ENCODE data around the gene MRPS23. TPM values are rescaled to one million over a fixed set of nuclear protein-coding genes. Genes with fewer than 3 reads are reported as not detected.

MRPS23 gene
- polyA plus RNA-seq, 1 experiment, result 34.1 TPM

DNA sequence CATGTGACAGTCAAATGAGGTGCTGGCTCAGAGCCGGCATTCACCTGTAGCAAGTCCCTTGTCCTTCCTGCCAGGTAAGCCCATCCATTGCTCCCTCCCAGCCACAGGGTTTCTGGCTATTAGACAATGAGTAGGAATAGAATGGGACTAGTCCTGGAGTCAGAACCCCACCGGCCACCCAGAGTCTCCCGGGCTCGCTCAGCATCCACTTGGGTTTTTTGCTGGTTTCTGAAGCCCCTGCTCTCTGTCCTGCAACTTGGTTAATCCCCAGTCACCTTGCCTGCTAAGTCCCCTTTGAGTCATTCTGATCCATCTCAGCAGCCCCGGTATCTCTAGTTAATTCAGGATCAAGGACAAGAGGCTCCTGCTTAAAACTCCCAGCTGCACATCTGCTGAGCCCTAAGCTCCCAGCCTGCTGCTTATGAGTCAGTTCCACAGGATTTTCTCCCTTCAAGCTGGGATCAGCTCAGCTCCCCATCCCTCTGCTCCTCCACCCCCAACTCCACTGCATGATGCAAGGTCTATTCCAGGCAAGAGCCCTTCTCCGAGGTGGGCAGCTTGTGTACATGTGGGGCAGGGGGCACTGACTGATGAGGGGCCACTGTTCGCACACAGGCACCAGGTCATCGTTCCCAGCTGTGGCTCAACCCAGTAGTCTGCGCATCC lies 19.9 kb upstream of the MRPS23 start:
- peak overlapping the region; percentile 99 for H3K27ac ChIP-seq (ENCODE audit: low read depth, low read length)
- H3K4me3 ChIP-seq (ENCODE audit: low read depth, low read length), result no peak overlapping the region
- no peaks in the 10 kb centered on the region for H3K27me3 ChIP-seq (ENCODE audit: control insufficient read depth, insufficient read depth, low read length)
- peaks cover 3% of the 10 kb centered on the region; the same call in 1 of the 2 replicates for H3K9me3 ChIP-seq (ENCODE audit: control insufficient read depth, insufficient read depth, low read length)
- ChIA-PET CTCF (interaction anchor here (0.7 to 5.9 kb wide), 7 partner anchors 10 to 918 kb away, joined by 3 to 52 read pairs (median 5); no protein-coding TSS in a partner anchor), POLR2A (interaction anchor here (0.5 to 1.8 kb wide), 13 partner anchors 9 to 214 kb away, joined by 3 to 15 read pairs (median 6); partner anchors contain the start of genes DYNLL2, SRSF1 and VEZF1)
- peak; percentile 91 for DNase-seq (ENCODE audit: low read depth, low spot score)
- TF ChIP-seq, protein P1, sequence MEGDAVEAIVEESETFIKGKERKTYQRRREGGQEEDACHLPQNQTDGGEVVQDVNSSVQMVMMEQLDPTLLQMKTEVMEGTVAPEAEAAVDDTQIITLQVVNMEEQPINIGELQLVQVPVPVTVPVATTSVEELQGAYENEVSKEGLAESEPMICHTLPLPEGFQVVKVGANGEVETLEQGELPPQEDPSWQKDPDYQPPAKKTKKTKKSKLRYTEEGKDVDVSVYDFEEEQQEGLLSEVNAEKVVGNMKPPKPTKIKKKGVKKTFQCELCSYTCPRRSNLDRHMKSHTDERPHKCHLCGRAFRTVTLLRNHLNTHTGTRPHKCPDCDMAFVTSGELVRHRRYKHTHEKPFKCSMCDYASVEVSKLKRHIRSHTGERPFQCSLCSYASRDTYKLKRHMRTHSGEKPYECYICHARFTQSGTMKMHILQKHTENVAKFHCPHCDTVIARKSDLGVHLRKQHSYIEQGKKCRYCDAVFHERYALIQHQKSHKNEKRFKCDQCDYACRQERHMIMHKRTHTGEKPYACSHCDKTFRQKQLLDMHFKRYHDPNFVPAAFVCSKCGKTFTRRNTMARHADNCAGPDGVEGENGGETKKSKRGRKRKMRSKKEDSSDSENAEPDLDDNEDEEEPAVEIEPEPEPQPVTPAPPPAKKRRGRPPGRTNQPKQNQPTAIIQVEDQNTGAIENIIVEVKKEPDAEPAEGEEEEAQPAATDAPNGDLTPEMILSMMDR (IDR thresholded peaks at IDR 0.05; ENCODE audit: low read depth, low read length), result no peak

DNA sequence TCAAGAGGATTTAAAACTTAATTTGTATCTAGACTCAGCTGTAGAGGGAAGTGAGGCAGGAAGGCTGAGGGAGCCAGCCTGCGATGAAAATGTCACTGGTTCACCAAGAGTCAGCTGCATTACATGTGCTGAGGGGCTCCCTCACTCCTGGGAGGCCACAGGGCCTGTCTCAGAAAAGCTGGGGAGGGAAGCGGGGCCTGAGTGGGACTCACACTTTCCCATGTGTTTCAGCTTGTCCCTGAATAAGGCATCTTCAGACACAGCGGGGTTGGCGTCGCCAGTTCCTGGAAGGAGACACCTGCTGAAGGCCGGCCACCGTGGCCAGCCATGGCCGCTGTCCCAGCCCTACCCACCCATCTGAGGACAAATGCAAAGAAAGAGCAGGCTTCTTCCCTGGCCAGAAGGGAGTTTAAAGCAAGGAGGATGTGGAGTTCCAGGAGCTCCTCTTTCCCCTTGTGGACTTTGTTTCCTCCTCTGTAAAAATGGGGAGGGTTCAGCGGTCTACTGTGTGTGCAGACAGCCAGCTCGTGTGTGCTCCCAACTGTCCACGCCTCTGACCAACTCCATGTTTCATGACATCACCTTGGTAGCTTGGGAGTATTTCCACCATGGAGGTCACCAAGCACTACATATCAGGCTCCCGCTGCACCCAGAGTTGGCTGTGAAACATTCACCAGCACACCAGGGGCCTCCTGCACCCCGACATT lies 19.2 kb upstream of the MRPS23 start:
- Histone ChIP-seq H3K27ac (ENCODE audit: low read depth, low read length) (peak overlapping the region; percentile 99), H3K9me3 (ENCODE audit: control insufficient read depth, insufficient read depth, low read length) (peaks cover 3% of the 10 kb centered on the region; the same call in 1 of the 2 replicates), H3K27me3 (ENCODE audit: control insufficient read depth, insufficient read depth, low read length) (no peaks in the 10 kb centered on the region), H3K4me3 (ENCODE audit: low read depth, low read length) (no peak overlapping the region)
- TF ChIP-seq, protein P1 (IDR thresholded peaks at IDR 0.05; ENCODE audit: low read depth, low read length), result no peak
- DNase-seq (ENCODE audit: low read depth, low spot score), result no peak
- ChIA-PET CTCF (interaction anchor here (0.7 to 5.9 kb wide), 8 partner anchors 9 to 131 kb away, joined by 3 to 52 read pairs (median 7); no protein-coding TSS in a partner anchor), POLR2A (interaction anchor here (0.9 to 1.8 kb wide), 10 partner anchors 9 to 138 kb away, joined by 3 to 15 read pairs (median 6); partner anchors contain the start of genes SRSF1 and VEZF1)

DNA sequence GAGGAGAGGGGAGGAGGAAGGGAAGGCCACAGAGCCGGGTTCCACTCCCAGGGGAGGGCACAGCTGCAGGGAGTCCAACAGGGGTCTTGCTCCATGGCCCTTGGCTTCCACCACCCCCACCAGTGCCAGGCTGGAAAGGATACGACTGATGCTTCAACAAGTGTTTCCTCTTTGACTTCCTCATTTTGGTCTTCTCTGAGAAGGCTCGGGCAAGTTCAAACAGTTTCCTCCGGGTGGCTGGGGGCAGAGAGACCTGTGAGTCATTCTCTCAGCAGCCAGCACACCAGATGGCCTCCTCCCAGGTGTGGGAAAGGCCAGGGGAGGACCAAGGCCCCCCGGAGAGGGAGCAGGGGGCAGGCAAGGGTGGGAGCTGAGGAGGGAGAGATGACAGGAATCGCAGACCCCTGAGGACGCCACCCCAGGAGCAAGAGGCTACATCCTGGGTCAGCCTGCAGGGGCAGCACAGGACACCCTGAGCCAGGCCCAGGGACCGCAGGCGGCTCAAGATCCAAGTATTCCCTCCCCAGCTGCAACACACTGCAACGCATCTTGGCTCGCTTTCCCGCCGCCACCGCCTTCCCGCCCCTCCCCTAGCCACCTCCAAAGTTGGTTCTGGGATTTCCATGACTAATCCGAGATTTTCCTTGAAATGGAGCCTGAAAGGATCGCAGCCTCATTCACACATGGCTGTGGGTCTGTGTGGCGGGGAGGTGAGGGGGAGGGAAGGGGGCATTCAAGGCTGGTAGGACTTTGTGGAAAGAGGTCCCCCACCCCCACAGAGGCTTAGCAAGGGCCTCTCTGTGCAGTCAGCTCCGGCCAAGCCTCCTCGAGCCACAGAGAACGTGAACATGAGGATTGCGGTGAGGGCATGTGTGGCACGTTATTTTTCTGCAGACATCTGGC lies 18.4 kb upstream of the MRPS23 start:
- TF ChIP-seq, protein P1 (IDR thresholded peaks at IDR 0.05; ENCODE audit: low read depth, low read length), result peak; percentile 58
- H3K27me3 ChIP-seq (ENCODE audit: control insufficient read depth, insufficient read depth, low read length), result no peaks in the 10 kb centered on the region
- DNase-seq (ENCODE audit: low read depth, low spot score), result peak; percentile 71
- POLR2A ChIA-PET, result interaction anchor here (1.4 to 1.8 kb wide), 3 partner anchors 82 to 131 kb away, joined by 3 to 5 read pairs (median 5); no protein-coding TSS in a partner anchor
- H3K9me3 ChIP-seq (ENCODE audit: control insufficient read depth, insufficient read depth, low read length), result peaks cover 3% of the 10 kb centered on the region; the same call in 1 of the 2 replicates
- H3K27ac ChIP-seq (ENCODE audit: low read depth, low read length), result peak overlapping the region; percentile 99
- CTCF ChIA-PET, result interaction anchor here (0.7 to 5.9 kb wide), 8 partner anchors 9 to 132 kb away, joined by 3 to 52 read pairs (median 7); no protein-coding TSS in a partner anchor
- peak overlapping the region; percentile 25; the same call in 1 of the 2 replicates for H3K4me3 ChIP-seq (ENCODE audit: low read depth, low read length)

DNA sequence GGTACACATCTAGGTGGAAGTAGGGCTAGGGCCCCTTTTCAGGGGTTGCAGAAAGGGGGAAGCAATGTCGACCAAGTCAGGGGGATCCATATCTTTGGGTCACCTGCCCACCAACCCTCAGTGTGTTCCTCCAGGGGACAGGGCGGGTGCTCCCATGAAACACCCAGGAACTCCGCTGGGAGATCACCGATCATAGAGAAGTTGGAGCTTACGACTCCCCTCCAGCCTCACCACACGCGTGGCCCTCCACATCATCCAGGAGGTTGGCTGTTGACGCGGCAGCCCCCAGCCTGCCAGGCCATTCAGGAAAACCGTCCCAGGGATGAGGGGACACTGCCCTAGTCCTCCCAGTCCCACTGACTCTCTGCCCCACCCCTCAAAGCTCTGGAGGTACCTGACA lies 17.3 kb upstream of the MRPS23 start:
- DNase-seq (ENCODE audit: low read depth, low spot score), result no peak
- Histone ChIP-seq H3K9me3 (ENCODE audit: control insufficient read depth, insufficient read depth, low read length) (peaks cover 3% of the 10 kb centered on the region; the same call in 1 of the 2 replicates), H3K4me3 (ENCODE audit: low read depth, low read length) (no peak overlapping the region), H3K27me3 (ENCODE audit: control insufficient read depth, insufficient read depth, low read length) (no peaks in the 10 kb centered on the region), H3K27ac (ENCODE audit: low read depth, low read length) (peak overlapping the region; percentile 11)
- POLR2A ChIA-PET, result interaction anchor here (1.8 kb wide), 1 partner anchor 133 kb away, joined by 5 read pairs; no protein-coding TSS in a partner anchor
- CTCF ChIA-PET, result interaction anchor here (0.9 to 5.9 kb wide), 5 partner anchors 8 to 133 kb away, joined by 3 to 52 read pairs (median 5); no protein-coding TSS in a partner anchor
- TF ChIP-seq, protein P1 (IDR thresholded peaks at IDR 0.05; ENCODE audit: low read depth, low read length), result no peak

All from AG04450 (cell line).